MM.1S (cell line): Measurements from ENCODE around the gene GPC1.

Experiments used
- CTCF ChIP-seq: fragments of 300-600 bp; sonication (generic); IDR thresholded peaks from 2 replicates; pipeline ENCODE4 v1.5.1; 2016; ENCODE audit warnings: antibody characterized with exemption, low read length, mixed read lengths
- EZH2 ChIP-seq: fragments of 300-600 bp; sonication (generic); optimal IDR thresholded peaks from 2 replicates; pipeline ENCODE3; 2017; ENCODE audit warnings: low read depth, mild to moderate bottlenecking, antibody characterized with exemption, low read length, mixed read lengths
- EZH2phosphoT487 ChIP-seq: fragments of 300-600 bp; sonication (generic); IDR thresholded peaks from 2 replicates; pipeline ENCODE4 v1.6.1; 2018; ENCODE audit warnings: antibody characterized with exemption, low read length

GRCh38 chr2:240509667-240510512 is 74.4 kb downstream of the GPC1 start:
- no peak for TF ChIP-seq CTCF
- TF ChIP-seq EZH2: no peak
- TF ChIP-seq EZH2phosphoT487: no peak
